ENCODE data around the gene FRG2.

FRG2 gene

GRCh38 chr4:189988877-189989431 is 38.1 kb downstream of the FRG2 start:
- TF ChIP-seq MAX (IDR thresholded peaks at IDR 0.05), result no peak

- TF ChIP-seq REST (IDR thresholded peaks at IDR 0.05; ENCODE audit: low read depth) (no peak), NFIC (IDR thresholded peaks at IDR 0.05) (no peak), ZBTB7A (IDR thresholded peaks at IDR 0.05; ENCODE audit: low read depth) (no peak), USF1 (IDR thresholded peaks at IDR 0.05) (no peak), TEAD4 (IDR thresholded peaks at IDR 0.05) (no peak), EP300 (IDR thresholded peaks at IDR 0.05; ENCODE audit: borderline replicate concordance) (no peak), RAD21 (IDR thresholded peaks at IDR 0.05; ENCODE audit: low read depth) (no peak), FOXM1 (IDR thresholded peaks at IDR 0.05; ENCODE audit: borderline replicate concordance, low read depth) (no peak), YY1 (IDR thresholded peaks at IDR 0.05; ENCODE audit: low read depth) (no peak), TCF12 (IDR thresholded peaks at IDR 0.05; ENCODE audit: low read depth) (no peak), MAX (IDR thresholded peaks at IDR 0.05) (no peak), TAF1 (IDR thresholded peaks at IDR 0.05; ENCODE audit: low read depth) (no peak), CEBPB (IDR thresholded peaks at IDR 0.05) (no peak), EGR1 (IDR thresholded peaks at IDR 0.05) (no peak), CREB1 (IDR thresholded peaks at IDR 0.05; ENCODE audit: low read depth) (no peak)
Observed at GRCh38 chr4:189981970-189982369, 45.1 kb downstream of the FRG2 start.

GRCh38 chr4:189979196-189980047 is 47.6 kb downstream of the FRG2 start:
- no peak for TF ChIP-seq FOXM1 (IDR thresholded peaks at IDR 0.05; ENCODE audit: borderline replicate concordance, low read depth)

All from Ishikawa (cell line).